ENCODE results near the gene BCR.
"Not testable (repeated sequence)": the region's sequence is repeated elsewhere in the genome, so short reads cannot be mapped to it uniquely, and the experiment has no call there.

The BCR gene

DNA sequence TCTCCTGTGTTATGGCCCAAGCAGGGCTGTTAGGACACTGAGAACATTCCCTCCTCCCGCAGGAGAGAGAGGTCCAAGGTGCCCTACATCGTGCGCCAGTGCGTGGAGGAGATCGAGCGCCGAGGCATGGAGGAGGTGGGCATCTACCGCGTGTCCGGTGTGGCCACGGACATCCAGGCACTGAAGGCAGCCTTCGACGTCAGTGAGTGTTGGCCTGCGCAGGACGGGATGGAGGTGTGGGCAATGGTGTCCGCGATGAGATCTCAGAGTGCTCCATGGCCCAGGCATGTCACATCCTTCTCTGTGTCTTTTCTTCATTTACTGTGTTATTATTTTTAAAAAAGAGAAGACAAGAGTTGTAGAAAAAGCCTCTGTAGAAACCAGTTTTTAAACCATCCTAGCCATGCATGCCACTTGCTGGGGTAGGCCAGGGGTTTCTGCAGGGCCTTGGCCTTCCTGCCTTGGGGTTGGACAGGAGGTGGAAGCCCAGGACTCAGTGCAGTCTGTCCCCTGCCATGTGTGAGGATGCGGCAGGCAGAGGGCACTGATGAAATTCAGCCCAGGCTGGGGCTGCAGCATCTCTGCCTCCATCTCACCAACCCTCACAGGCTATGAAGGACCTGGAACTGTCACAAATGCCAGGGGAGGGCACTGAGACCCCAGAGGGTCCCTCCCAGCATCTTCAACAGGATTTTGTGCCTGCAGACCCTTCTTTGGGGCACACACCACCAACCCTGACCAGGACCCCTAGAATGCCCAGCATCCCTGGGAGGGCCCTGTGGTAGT lies 131.5 kb downstream of the BCR start:
- not testable (repeated sequence) for DNase-seq (ENCODE audit: low read depth, low spot score)

DNA sequence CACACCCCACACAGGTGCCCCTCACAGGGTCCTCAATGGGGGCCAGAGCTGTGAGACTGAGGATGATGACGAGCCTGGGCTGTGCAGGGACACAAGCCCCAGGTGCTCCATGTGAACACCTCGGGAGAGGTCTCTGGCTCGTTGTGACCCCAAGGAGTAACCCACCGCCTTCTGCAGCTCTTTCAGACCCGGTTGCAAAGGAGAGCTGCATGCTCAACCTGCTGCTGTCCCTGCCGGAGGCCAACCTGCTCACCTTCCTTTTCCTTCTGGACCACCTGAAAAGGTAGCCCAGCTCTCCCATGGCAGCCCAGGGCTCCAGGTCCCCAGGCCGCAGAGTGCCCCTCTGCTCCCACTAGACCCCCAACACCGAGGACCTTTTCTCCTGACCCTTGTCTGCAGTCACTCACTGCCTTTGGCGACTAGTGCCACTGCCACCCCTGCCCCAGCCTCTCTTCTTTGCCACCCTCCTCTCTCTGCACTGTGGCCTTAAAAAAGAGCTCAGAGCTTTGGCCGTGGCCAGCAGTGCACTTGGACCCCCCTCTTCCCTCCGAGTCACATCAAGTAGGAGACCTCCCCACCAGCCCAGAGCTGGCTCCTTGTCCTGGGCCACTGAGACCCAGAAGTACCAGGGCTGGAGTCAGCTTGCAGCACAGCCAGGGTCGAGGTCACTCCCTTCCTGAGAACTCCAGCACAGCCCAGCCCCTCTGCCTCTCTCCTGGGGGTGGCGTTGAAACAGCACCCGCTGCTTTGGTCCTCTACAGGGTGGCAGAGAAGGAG lies 133.7 kb downstream of the BCR start:
- no peak for DNase-seq (ENCODE audit: low read depth, low spot score)

DNA sequence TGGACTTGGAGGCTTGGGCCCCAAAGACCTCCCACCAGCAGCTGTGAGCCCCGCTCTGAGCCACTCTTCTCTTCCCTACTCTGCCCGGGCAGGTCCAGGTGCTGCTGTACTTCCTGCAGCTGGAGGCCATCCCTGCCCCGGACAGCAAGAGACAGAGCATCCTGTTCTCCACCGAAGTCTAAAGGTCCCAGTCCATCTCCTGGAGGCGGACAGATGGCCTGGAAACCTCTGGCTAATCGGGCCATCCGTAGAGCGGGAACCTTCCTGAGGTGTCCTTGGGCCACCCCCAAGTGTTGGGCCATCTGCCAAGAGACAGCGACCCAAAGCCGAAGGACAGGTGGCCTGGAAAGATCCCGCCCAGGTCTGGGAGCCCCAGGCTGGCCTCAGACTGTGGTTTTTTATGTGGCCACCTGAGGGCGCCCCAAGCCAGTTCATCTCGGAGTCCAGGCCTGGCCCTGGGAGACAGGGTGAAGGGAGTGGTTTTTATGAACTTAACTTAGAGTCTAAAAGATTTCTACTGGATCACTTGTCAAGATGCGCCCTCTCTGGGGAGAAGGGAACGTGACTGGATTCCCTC lies 135.1 kb downstream of the BCR start:
- DNase-seq (ENCODE audit: low read depth, low spot score) = no peak

DNA sequence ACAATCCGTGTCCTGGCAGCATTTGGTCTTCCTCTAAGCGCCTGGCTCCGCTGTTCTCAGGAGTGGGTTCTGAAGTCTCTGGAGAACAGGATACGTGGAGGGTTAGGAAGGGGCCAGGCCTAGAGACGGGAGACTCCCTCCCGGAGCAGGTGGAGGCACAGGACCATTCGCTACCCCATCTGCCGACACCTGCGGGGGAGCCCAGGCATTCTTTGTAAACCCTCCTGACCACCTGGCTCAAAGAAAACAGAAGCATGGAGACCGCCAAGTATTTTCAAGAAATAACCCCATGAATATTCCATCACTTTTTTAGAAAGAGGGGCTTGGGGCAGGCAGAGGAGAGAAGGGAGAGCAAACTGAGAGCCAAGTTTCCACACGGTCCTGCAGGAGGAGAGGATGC lies 136.3 kb downstream of the BCR start:
- not testable (repeated sequence) for DNase-seq (ENCODE audit: low read depth, low spot score)

DNA sequence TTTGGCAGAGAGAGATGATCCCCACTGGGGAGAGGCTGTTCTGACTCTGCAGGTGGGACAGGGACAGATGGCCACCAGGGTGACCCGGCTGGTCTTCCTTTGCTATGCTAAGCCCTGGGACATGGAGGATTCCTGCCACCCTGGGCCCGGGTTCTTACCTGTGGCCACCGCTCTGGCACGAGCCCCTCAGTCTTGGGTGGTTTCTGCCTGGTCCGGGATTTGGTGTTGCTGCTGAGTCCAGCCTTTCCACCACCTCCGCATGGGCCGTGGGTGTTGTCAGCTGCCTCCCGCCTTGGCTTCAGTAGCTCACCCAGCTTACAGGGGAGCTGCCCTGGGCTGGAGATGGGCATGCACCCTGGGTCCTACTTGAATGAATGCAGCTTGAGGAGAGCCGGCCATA lies 138.0 kb downstream of the BCR start:
- DNase-seq (ENCODE audit: low read depth, low spot score) = not testable (repeated sequence)

DNA sequence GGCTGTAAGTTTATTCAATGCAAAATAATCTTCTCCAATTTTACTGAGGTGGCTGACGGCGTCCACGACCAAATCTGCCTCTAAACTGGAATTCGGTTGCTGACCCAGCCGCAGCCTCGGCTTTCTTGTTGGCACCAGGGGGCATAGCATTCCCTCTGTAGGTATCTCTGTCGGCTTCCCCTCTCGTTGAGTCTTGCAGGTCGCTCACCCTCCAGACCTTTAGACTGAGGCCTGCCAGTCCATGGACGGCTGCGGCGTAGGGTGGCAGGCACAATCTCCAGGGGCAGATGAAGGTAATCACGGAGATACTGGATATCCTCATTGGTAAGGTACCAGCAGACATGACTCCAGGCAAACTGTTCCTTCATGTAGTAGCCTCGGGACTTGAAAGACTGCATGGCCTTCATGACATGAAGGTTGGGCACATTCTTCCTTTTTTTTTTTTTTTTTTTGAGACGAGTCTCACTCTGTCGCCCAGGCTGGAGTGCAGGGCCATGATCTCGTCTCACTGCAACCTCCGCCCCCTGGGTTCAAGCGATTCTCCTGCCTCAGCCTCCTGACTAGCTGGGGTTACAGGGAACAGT lies 142.3 kb downstream of the BCR start:
- DNase-seq (ENCODE audit: low read depth, low spot score) = not testable (repeated sequence)

DNA sequence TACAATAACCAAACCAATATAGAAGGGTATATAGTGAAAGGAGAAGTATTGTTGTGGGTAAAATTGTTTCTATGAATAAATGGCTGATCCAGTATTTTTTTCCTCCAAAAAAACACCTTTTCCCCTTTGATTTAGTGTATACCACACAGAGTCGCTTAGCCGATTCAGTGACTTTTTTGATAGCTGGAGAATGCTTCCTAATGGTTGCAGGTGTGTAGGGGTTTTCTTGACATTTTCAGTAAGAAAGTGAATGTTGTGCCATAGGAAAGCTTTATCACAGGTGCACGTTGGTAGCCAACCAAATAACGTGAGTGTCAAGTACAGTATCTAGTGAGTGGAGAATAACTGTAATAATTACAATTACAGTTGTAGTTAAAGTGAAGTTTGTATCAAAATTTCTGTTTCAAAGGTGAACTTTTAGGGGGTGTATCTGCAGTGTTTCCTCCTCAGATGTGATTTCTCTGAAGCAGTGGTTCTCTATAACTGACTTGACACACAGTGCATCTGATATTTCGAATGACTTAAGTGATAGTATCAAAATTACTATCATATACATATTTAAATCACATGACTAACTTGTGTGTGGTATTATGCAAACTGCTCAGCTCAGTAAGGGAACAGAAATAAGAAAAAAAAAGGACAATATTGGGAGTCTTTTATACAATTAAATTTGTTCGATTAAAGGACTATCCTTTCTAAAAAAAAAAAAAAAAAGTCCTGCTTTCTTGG lies 143.8 kb downstream of the BCR start:
- not testable (repeated sequence) for DNase-seq (ENCODE audit: low read depth, low spot score)

DNA sequence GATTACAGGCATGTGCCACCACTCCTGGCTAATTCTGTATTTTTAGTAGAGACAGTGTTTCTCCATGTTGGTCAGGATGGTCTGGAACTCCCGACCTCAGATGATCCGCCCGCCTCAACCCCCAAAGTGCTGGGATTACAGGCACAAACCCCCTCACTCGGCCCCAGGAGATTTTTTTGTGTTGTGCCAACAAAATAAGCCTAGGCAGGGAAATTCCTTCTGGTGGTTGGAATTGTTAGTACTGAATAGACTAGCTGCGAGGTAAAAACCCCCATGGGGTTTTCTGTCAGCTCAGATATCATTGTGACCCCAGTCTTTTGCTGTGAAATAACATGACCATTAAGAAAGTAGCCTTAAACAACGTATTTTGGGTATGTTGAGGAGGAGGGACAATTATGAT lies 144.9 kb downstream of the BCR start:
- DNase-seq (ENCODE audit: low read depth, low spot score) = no peak

DNA sequence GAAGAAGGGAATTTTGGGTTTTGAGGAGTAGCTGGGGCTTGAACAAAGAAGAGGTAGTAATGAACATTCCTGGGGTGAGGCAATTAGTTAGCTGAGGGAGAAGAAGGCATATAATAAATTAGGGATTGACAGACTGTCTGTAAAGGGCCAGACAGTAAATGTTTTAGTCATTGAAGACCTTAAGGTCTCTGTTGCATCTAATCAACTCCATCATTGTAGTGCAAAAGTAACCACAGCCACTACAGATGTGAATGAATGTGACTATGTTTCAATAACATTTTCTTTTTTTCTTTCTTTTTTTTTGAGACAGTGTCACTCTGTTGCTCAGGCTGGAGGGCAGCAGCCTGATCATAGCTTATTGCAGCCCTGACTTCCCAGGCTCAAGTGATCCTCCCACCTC lies 153.5 kb downstream of the BCR start:
- not testable (repeated sequence) for DNase-seq (ENCODE audit: low read depth, low spot score)

DNA sequence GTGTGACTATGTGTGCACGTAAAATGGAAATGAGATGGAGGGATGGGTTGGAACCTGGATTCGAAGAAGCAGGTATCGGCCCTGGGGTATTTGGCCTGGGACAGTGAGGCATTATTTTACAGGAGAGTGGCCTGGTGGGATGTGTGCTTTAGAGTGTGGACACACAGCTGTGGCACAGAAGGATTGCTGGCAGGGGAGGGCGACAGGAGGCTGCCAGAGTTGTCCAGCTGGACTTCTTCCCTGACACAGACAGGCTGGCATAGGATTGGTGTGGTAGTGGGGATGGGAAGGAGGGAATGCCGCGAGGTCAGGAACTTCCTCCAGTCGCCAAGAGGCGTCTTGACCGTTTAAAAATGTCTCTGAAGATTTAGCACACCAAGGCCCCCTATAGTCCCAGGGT lies 157.4 kb downstream of the BCR start:
- DNase-seq (ENCODE audit: low read depth, low spot score) = not testable (repeated sequence)

DNA sequence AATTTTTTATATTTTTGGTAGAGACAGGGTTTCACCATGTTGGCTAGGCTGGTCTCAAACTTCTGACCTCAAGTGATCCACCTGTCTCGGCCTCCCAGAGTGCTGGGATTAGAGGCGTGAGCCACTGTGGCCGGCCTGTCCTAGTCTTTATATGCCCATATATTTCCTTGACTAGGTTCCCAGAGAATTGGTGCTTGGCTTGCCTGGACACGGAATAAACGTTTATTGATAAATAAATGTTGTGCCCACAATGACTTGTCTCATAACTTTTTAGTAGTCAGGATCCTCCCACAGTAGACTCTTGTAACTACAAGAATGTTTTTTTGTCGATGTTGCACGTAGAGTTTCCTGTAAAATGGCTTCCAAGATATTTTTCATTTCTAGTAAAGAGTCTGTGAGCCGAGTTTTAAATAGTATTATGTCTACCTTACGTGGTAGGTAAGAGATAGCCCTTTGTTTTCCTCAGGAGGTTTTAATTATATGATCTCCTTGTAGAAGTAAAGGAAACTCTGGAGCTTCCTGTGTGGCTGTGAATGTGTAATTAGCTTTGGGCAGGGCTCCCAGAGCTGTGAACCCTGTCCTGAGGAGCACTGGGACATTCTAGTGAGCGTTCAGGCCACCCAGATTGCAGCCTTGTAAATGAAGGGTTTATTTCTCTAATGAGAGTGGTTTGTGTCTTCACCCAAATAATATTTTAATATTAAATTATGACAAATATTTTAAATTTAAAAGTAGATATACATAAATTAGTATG lies 161.8 kb downstream of the BCR start:
- not testable (repeated sequence) for DNase-seq (ENCODE audit: low read depth, low spot score)

DNA sequence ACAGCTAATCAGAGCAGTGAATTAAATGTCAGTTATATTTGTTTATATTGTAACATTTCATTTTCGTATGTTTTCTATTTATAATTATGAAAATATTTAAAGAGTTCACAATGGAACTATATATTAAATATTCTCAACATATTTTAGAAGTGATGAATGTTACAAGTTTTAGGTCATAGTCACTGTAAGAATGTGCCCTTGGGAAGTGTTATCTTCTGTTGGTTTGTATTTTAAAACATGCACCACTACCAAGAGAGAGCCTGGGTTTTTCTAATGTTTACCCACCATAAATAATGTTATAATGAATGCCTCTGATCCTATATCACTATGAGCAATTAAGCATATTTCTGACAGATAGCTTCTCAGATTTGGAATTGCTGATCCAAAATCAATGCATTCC lies 171.0 kb downstream of the BCR start:
- no peak for DNase-seq (ENCODE audit: low read depth, low spot score)

DNA sequence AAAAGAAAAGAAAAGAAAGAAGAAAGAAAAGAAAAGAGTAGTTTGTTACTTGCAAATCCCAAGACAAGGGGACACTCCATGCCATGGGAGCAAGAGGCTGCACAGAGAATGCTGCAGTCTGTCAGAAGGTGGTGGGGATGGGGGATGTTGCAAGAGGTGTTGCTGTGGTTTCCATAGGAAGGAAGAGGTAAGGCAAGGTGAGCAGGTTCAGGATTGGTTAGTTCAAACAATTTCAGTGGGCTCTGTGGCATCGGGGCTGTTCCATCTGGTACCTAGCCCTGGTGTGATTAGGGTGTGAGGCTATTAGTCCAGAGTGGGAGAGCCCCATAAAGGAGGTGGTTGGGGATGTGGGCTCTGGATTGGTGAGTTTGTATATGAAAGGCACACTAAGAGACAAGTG lies 172.7 kb downstream of the BCR start:
- no peak for DNase-seq (ENCODE audit: low read depth, low spot score)

DNA sequence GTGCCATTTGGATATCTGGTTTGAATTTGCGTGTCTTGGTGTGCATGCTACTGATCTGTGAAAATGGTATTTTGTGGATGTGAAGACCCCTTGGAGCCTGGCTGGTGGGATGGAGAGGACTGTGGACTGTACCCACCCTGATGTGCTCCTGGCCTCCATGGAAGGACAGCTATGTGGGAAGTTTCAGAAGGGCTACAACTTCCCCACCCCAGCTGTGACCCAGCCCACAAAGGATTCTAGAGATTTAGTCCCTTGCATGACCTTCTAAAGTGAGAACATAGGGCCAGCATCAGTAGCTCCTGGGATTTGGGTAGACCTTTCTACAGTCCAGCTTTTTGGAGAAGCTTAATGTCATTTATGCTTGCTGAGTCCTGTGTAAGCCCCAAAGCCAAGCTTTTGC lies 173.4 kb downstream of the BCR start:
- no peak for DNase-seq (ENCODE audit: low read depth, low spot score)

DNA sequence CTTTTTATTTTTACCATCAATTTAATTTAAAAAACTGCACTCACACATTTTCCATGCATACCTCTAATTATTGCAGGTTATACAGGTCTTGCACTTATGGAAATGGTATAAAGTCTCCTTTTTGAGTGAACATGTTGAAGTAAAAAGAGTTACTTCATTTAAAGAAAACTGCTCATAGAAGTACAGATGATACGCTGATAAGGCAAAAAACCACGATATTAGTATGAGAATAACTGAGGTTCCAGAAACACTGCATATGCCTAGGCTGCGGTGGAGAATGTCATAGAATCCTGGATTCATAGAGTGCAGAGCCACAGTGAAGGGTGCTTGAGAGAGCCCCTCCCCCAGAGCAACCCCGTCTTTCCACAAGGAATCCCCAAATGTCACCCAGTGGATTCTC lies 175.8 kb downstream of the BCR start:
- no peak for DNase-seq (ENCODE audit: low read depth, low spot score)

DNA sequence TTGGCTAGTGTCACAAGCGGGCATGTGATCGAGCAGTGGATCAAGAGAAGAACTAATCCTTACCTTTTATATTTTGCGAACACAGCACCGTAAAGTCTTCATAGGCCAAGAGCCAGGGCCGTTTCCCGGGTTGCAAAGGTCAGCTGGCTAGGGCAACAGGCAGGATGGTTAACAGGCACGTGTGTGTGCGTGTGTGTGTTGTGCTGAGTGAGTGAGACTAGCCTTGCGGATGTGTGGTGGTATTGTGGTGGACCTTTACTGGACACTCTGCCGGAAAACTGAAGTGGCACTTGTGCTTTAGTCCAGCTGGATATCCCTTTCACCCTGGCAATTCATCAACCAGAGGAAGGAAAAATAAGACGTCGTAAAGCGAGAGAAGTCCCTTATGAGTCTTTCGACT lies 176.7 kb downstream of the BCR start:
- no peak for DNase-seq (ENCODE audit: low read depth, low spot score)

DNA sequence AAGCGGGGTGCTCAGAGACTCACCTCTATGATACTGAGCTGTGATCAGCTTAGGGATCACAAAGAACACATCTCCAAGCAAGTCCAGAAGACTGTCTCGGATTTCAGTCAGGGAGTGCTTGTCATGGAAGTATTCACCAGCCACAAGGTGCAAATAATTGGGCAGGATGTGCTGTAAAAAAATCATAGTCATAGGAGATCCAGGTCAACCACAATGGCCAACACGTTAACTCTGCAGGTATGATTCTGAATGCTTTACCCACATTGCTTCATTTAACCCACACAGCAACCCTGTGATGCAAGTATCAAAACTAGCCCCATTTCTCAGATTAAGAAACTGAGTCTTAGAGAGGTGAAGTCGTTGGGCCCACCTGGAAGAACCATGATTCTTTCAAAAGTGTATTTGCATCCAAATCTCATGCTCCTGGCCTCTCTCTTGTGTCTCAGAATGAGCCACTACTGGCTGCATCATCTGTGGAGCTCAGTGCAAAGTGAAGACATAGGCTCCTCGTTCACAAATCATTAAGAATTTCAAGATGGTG lies 179.3 kb downstream of the BCR start:
- DNase-seq (ENCODE audit: low read depth, low spot score) = no peak

DNA sequence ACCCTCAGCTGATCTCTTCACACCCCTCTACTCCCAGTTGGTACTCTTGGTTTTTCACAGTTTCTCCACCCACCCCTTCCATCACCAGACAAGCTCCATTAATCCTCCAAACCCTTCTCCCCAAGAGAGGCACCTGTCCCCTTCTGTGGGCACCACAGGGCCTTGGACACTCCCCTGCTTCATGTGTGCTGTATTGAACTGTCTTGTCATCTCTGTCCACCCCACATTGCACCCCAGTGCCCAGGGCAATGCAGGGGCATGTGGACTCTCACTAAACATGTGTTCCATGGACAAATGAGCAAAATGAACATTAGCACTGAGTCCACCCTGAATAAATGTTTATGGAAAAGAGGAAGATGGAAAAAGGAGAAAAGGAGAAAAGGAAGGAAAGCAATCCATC lies 181.4 kb downstream of the BCR start:
- no peak for DNase-seq (ENCODE audit: low read depth, low spot score)

DNA sequence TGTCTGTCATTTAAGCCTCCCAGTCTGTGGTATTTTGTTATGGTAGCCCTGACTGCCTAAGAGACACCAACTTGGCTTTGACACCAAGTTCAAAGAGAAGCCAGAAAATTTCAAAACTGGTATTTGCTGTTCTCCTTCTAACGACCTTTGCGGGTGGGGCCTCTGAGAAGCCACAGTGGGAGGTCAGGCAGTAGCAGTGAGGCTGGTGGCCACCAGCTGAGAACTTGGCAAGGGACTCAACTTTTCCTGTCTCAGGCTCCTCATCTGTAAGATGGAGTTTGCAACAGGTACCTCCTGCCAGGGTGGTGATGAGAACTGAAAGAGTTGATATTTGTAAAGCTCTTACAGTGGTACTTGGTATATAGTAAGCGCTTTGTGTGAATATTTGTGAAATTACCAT lies 183.4 kb downstream of the BCR start:
- DNase-seq (ENCODE audit: low read depth, low spot score) = no peak

DNA sequence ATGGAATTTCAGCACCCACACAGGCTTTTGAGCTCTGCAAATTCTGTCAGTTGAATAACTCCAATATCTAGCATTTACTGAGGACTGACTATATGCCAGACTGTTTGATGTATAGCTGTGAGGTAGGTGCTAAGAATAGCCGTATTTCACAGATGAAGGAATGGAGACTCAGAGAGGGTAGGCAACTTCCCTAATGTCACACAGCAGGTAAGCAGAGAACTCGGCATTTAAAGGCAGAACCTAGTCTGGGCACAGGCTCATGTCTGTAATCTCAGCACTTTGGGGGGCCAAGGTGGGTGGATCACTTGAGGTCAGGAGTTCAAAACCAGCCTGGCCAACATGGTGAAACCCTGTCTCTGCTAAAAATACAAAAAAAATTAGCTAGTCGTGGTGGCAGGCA lies 184.1 kb downstream of the BCR start:
- no peak for DNase-seq (ENCODE audit: low read depth, low spot score)

DNA sequence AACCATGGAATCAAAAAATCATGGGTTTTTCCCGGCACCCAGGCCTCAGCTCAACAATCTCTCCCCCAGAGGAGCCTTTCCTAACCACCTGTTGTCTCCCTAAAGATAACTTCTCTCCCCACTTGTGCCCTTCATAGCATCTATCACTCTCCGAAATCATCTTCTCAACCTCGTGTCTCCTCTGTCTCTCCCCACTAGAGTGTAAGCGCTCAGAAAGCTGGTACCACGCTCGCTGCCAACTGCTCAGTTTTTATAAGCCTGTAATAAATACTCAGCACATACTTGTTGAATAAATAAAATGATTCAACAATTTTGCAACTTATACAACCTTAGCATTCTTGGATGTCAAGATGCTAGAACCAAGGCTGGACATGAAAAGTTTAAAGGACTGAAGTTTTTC lies 185.2 kb downstream of the BCR start:
- DNase-seq (ENCODE audit: low read depth, low spot score) = no peak
